HEK293T (cell line): Measurements from ENCODE around the gene KYNU.

ENCODE experiments used
- ARNT ChIP-seq: fragments of 450-650 bp; IDR thresholded peaks from 2 replicates; pipeline ENCODE4 v1.6.1; 2017; ENCODE audit warnings: mild to moderate bottlenecking
- ELF4 ChIP-seq: fragments of 450-650 bp; IDR thresholded peaks from 2 replicates; pipeline ENCODE4 v1.6.1; 2017; ENCODE audit warnings: antibody characterized with exemption
- FOXK2 ChIP-seq: fragments of 450-650 bp; IDR thresholded peaks from 2 replicates; pipeline ENCODE4 v1.6.1; 2016; ENCODE audit warnings: mild to moderate bottlenecking
- FOXM1 ChIP-seq: fragments of 450-650 bp; IDR thresholded peaks from 2 replicates; pipeline ENCODE4 v1.6.1; 2017; ENCODE audit warnings: mild to moderate bottlenecking, borderline replicate concordance
- HDGF ChIP-seq: fragments of 450-650 bp; IDR thresholded peaks from 2 replicates; pipeline ENCODE4 v1.6.1; 2017; ENCODE audit warnings: antibody characterized with exemption, borderline replicate concordance
- NFRKB ChIP-seq: fragments of 450-650 bp; IDR thresholded peaks from 2 replicates; pipeline ENCODE4 v1.6.1; 2016; ENCODE audit warnings: mild to moderate bottlenecking, moderate library complexity
- TARDBP ChIP-seq: fragments of 450-650 bp; IDR thresholded peaks from 2 replicates; pipeline ENCODE4 v1.6.1; 2016

- TF ChIP-seq NFRKB (no peak), FOXM1 (no peak), HDGF (no peak), FOXK2 (no peak), ELF4 (no peak), TARDBP (no peak), ARNT (no peak)
Measured at GRCh38 chr2:142926445-142926844, 49.0 kb downstream of the KYNU start.
